Right cardiac atrium (tissue), 5 donors: ENCODE measurements around the gene WFDC12. TPM values are rescaled to one million over a fixed set of nuclear protein-coding genes. Genes with fewer than 3 reads are reported as not detected.
A peak's percentile ranks its signal among the peaks of the same experiment; 100 is the strongest.
"Not testable (repeated sequence)": the region's sequence is repeated elsewhere in the genome, so short reads cannot be mapped to it uniquely, and the experiment has no call there.

Experiments used
- ATAC-seq, 2 donors: fragments of 200-7000 bp; cut with Tn5 transposase; one replicate each; pipeline versions ENCODE4 v1.8.0 to v1.9.1; 2020; ENCODE audit warnings: moderate library complexity in 2 of 2, mild to moderate bottlenecking in 1 of 2
- DNase-seq, 3 donors: peaks; one replicate each; pipeline ENCODE4 v3.0.0-alpha.2; 2020
- H3K27ac ChIP-seq: one replicate; pipeline ENCODE4 v1.5.1; 2013; ENCODE audit warnings: mild to moderate bottlenecking, low read length, control low read depth, moderate library complexity
- H3K27me3 ChIP-seq: one replicate; pipeline ENCODE4 v1.6.1; 2013; ENCODE audit not compliant: control insufficient read depth, insufficient read depth
- H3K4me1 ChIP-seq: one replicate; pipeline ENCODE4 v1.6.1; 2013; ENCODE audit warnings: low read length; ENCODE audit not compliant: control insufficient read depth, insufficient read depth
- H3K4me3 ChIP-seq: one replicate; pipeline ENCODE4 v1.5.1; 2013; ENCODE audit warnings: low read length, control low read depth
- H3K9me3 ChIP-seq: one replicate; pipeline ENCODE4 v1.6.1; 2013; ENCODE audit warnings: low read length; ENCODE audit not compliant: control insufficient read depth
- WGBS: extraction: QIAGEN DNeasy Blood & Tissue Kit; methylation state at CpG from one replicate; pipeline ENCODE4 v1.1.7; 2013; 5-methylcytosine and 5-hydroxymethylcytosine counted together
- intact Hi-C, 4 donors: fragments of 100-400 bp; cut with DNase I; formaldehyde crosslinking; loops; one replicate each; pipeline versions ENCODE4 v1.11.0 to v1.14.0; 2022 to 2023
- polyA plus RNA-seq: library from polyadenylated mRNA; stranded (reverse); fragments of 200-250 nt; gene quantifications from one replicate; pipeline ENCODE4 v1.2.3, GENCODE V29; 2013
- total RNA-seq, 4 donors: library from RNA; stranded (reverse); fragmentation: NEBNext Ultra II Directional; extraction: Animal tissue kit (Norgen Biotek cat#: 25700); gene quantifications; one replicate each; pipeline ENCODE4 v1.2.1, GENCODE V29; 2021
- donor health status: healthy with polysubstance abuse.
- donor health status: DM: no; HTN: yes; CAD: no.
- donor health status: DM: no; HTN: no; CAD: no.
- donor health status: DM: no; HTN: yes; CAD: no; lungs with severe emphysema.
- donor health status: DM: yes; HTN: yes; CAD: no.

Gene WFDC12
- total and polyA plus RNA-seq, 5 donors: not detected

DNA sequence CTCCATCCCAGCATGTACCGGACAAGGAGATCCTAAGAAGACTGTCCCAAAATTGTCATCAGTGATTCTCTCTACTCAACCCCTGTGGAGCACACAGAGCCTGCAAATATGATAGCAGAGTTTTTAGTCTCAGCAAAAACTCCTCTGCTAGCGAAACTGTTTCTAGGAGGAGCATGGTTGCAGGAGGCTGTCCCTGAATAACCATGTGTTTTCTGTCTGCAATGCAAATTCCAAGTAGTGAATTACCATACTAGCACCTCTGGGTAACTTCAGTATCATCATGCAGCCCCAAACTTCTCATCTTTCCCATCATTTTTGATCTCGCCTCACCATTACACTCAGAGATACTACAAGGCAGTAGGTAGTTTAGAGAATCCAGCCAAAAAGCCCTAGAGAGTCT lies 24.8 kb upstream of the WFDC12 start:
- Histone ChIP-seq H3K27me3 (no peaks in the 10 kb centered on the region), H3K4me3 (no peak overlapping the region), H3K4me1 (no peaks in the 10 kb centered on the region), H3K9me3 (no peaks in the 10 kb centered on the region), H3K27ac (no peak overlapping the region)
- ATAC-seq (no peak), DNase-seq (no peak)
- 91% methylated on average over 3 of the region's 3 CpGs for WGBS
- intact Hi-C loops: no loop called here

DNA sequence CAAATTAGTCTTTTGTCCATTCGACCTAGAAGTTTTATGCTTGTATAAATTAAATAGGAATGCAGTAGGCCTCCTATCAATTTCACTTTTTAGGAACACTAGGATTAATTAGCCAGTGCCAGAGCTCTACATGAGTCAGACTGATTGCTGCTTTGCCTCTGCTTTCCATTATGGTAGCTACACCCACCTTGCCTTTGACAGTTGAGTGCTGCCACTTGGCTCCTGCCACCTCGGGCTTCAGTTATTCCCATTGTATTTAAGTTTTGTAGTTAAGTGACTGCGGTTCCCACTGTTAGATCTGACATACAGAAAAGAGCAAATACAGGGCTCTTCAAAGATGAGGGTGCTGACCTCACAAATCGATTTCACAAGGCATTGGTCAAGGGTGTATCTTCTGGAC lies 16.6 kb upstream of the WFDC12 start:
- Histone ChIP-seq H3K4me3 (no peak overlapping the region), H3K4me1 (no peaks in the 10 kb centered on the region), H3K27me3 (peaks cover 3% of the 10 kb centered on the region), H3K9me3 (no peaks in the 10 kb centered on the region), H3K27ac (no peak overlapping the region)
- intact Hi-C loops: no loop called here
- WGBS: 68% methylated on average over 4 of the region's 4 CpGs
- ATAC-seq (no peak), DNase-seq (no peak)

DNA sequence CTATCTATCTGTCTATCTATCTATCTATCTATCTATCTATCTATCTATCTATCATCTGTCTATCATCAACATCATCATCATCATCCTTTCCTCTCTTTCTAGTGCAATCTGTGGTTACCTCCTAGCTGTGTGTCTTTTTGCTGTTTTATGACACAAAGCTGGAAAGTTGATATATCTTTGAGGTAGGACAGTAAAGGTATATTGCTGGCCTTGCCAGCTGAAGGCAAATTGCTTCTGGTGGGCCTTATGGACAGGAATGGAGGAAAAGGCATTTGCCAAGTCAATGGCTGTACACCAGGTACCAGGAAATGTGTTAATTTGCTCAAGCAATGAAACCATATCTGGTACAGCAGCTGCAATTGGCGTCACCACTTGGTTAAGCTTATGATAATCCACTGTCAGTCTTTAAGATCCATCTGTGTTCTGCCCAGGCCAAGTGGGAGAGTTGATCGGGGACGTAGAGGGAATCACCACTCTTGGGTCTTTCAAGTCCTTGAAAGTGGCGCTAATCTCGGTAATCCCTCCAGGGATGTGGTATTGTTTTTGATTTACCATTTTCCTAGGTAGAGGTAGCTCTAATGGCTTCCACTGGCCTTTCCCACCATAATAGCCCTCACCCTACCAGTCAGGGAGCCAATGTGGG lies 15.6 kb upstream of the WFDC12 start:
- H3K4me3 ChIP-seq, ATAC-seq, H3K4me1 ChIP-seq, DNase-seq, H3K9me3 ChIP-seq, intact Hi-C loops, H3K27me3 ChIP-seq, H3K27ac ChIP-seq: not testable (repeated sequence)
- WGBS: 90% methylated on average over 5 of the region's 5 CpGs

DNA sequence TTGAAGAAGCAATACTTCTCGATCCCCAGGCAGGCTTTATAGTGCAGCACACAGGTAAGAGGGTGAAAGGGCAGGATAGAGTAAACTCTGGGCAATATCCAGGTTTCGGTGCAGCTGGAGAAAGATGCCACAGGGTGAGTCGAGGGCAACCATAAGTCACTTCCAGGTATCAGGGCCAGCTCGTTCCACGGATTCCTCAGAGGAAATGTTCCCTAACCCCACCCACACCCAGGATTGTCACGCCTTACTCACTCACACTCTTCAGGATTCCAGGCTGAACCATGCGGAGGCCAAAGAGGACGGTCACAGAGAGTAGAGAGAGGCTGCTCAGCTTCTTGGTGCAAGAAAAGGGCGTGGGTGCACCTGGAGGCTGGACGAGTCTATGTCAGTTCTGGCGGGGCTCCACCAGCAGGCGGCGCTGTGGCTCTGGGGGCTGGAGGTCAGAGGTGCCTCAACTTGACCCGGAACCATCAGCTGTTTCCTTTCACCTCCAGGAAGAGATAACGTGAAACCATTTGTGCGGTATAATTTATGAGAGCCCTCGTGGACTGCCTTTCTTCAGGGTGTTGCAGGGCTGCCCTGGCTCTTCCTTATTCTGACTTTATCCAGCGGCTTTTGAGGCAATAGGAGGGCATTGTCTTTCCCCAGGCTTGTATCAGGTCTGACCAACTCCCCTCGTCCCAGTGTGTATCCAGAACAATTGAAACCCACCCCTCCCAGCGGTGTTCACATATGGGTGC lies 14.5 kb upstream of the WFDC12 start:
- Histone ChIP-seq H3K27ac (no peak overlapping the region), H3K4me1 (no peaks in the 10 kb centered on the region), H3K27me3 (peaks cover 3% of the 10 kb centered on the region), H3K4me3 (no peak overlapping the region), H3K9me3 (no peaks in the 10 kb centered on the region)
- peak; percentile 22 to 75 (median 66) for DNase-seq
- WGBS: 38% methylated on average over 20 of the region's 20 CpGs
- intact Hi-C loops: no loop called here
- no peak for ATAC-seq

DNA sequence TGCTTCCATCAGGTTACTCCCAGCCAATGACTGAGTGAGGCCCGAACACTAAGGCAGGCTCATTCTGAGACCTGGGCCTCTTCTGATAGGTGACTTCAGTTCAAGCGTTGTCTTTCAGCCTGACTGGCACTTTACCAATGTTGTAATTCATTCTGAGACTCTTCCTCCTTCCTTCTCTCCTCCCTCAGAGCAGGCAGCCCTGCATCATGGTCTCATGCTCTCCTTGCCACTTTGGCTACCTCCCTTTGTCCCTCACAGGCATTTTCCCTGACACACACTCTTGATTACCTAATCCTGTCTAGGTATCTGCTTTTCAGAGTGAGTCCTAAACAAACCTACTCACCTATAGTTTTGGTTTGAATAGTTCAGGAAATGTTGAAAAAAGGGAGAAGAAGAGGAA lies 12.6 kb upstream of the WFDC12 start:
- Histone ChIP-seq H3K27me3 (peaks cover 3% of the 10 kb centered on the region), H3K4me1 (no peaks in the 10 kb centered on the region), H3K4me3 (no peak overlapping the region), H3K9me3 (no peaks in the 10 kb centered on the region), H3K27ac (no peak overlapping the region)
- intact Hi-C loops: no loop called here
- ATAC-seq (no peak), DNase-seq (no peak)
- WGBS: 72% methylated on average over 2 of the region's 2 CpGs

DNA sequence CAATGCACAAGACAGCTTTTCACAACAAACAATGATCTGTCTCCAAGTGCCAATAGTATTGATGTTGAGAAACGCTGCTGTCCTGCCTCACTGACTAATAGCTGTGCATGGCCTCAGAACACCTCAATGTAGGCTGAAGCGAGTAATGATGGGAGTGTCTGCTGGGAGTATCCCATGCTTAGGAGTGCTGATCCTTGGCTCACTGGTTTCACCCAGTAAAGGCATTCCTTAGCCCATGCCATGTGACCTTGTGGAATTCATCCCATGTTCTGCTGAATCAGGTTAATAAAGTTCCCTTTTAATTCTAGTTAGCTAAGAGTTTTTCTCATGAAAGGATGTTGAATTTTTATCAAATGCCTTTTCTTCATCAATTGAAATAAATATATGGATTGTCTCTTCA lies 3.8 kb upstream of the WFDC12 start:
- Histone ChIP-seq H3K9me3 (no peaks in the 10 kb centered on the region), H3K27me3 (no peaks in the 10 kb centered on the region), H3K4me3 (no peak overlapping the region), H3K27ac (no peak overlapping the region), H3K4me1 (no peaks in the 10 kb centered on the region)
- ATAC-seq: no peak
- WGBS: 71% methylated on average over 2 of the region's 2 CpGs
- intact Hi-C loops: no loop called here
- no peak for DNase-seq

DNA sequence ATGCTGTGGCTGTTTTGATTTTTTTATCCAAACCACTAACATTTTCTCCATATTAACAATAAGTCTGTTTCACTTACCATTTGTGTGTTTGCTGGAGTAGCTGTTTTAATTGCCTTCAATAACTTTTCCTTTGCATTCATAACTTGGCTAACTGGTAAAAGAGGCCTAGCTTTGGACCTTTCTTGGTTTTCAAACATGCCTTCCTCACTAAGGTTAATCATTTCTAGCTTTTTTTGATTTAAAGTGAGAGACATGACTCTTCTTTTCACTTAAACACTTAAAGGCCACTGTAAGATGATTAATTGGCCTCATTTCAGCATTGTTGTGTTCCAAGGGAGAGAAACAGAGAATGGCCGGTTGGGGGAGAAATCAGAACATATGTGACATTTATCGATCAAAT lies 2.9 kb downstream of the WFDC12 start:
- no peak for DNase-seq
- intact Hi-C loops: no loop called here
- no peak for ATAC-seq
- WGBS: 92% methylated on average over 2 of the region's 2 CpGs
- Histone ChIP-seq H3K9me3 (no peaks in the 10 kb centered on the region), H3K4me1 (no peaks in the 10 kb centered on the region), H3K27me3 (no peaks in the 10 kb centered on the region), H3K27ac (no peak overlapping the region), H3K4me3 (no peak overlapping the region)

DNA sequence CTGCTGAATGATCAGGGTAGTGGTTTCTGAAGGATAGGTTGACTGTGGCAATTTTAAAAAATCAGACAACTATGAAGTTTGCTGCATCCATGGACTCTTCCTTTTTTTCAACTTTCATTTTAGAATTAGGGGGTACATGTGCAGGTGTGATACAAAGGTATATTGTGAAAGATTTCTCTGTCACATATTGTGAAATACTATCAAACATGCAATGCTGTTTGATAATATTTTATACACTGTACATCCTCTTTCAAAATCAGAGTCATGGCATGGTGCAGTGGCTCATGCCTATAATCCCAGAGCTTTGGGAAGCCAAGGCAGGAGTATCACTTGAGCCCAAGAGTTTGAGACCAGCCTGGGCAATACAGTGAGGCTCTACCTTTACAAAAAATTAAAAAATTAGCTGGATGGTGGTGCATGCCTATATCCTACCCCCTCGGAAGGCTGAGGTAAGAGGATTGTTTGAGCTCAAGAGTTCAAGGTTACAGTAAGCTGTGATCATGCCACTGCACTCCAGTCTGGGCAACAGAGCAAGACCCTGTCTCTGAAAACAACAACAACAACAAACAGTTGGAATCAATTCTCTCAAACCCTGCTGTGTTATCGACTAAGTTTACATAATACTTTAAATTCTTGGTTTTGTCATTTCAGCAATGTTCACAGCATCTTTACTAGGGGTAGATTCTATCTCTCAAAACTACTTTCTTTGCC lies 4.6 kb downstream of the WFDC12 start:
- WGBS: 73% methylated on average over 2 of the region's 2 CpGs
- intact Hi-C loops: no loop called here
- Histone ChIP-seq H3K27me3 (no peaks in the 10 kb centered on the region), H3K4me3 (no peak overlapping the region), H3K27ac (no peak overlapping the region), H3K4me1 (no peaks in the 10 kb centered on the region), H3K9me3 (no peaks in the 10 kb centered on the region)
- no peak for ATAC-seq
- DNase-seq: no peak

DNA sequence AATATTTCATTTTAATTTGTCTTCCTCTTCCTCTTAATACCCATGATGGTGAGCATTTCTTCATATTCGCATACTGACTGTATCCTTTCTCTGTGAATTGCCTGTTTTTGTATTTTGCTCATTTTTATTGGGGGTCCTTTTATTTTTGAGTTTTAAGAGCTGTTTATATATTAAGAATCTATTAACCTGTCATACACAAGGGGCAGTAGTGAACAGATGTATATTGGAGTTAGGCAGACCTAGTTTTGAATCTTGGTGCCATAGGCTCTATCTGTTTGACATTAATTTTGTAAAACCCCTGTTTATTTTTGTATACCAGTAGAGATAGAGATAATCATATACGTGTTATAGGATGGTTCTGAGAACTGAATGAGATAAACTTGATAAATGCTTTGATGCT lies 6.2 kb downstream of the WFDC12 start:
- Histone ChIP-seq H3K4me3 (no peak overlapping the region), H3K27ac (no peak overlapping the region), H3K4me1 (no peaks in the 10 kb centered on the region), H3K9me3 (no peaks in the 10 kb centered on the region), H3K27me3 (no peaks in the 10 kb centered on the region)
- ATAC-seq: no peak
- intact Hi-C loops: no loop called here
- 79% methylated on average over 2 of the region's 2 CpGs for WGBS
- DNase-seq: no peak

DNA sequence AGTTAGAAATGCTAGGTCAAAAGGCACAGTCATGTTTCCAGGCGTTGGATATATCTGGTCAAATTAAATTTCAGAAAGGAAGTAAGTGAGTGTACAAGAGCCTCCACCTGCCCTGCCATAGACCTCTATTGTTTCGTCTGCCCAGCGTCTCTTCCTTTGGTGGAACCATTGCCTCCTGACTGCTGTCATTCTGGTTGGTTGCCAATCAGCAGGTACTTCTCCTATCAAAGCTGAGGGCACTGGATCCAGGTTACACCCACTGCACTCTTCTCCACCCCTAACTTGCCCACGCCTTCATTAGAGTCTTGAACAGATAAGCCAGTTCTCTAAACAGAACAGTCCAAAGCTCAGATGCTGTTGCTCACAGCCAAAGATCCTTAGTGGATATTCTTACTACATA lies 6.7 kb downstream of the WFDC12 start:
- Histone ChIP-seq H3K4me1 (no peaks in the 10 kb centered on the region), H3K9me3 (no peaks in the 10 kb centered on the region)
- 63% methylated on average over 4 of the region's 4 CpGs for WGBS

DNA sequence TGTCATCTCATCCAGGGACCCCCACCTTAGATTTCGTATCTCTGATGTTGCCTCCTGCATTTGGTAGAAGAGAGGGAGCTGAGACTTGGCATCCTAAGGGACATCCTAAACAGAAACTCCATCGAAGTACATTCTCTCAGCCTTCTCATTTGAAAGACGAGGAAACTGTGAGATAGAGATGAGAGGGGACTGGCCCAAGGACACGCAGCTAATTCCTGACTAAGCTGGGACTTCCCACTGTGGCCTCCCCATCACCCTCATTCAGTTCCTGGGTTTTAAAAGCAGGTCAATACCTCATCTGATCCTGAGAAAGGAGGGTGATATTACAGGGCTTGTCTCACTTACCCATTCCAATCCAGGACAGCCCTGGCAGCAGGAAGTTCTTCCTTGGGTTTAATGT lies 8.4 kb downstream of the WFDC12 start:
- no peaks in the 10 kb centered on the region for H3K27me3 ChIP-seq
- 75% methylated on average over 4 of the region's 4 CpGs for WGBS
- no peak overlapping the region for H3K27ac ChIP-seq
- no peak for DNase-seq
- no peak for ATAC-seq
- H3K4me3 ChIP-seq: no peak overlapping the region
- intact Hi-C loops: no loop called here
- no peaks in the 10 kb centered on the region for H3K4me1 ChIP-seq
- no peaks in the 10 kb centered on the region for H3K9me3 ChIP-seq

More for the DNA sequence above, 6.7 kb downstream of the WFDC12 start:
- Histone ChIP-seq H3K4me3 (no peak overlapping the region), H3K27ac (no peak overlapping the region), H3K27me3 (no peaks in the 10 kb centered on the region)
- ATAC-seq (no peak), DNase-seq (no peak)
- intact Hi-C loops: no loop called here
